HG02759 (cell line): ENCODE measurements around the gene JUND.

Experiments
- ATAC-seq: cut with Tn5 transposase; IDR thresholded peaks from one replicate; pipeline ENCODE4 v1.9.1; 2021; ENCODE audit warnings: mild to moderate bottlenecking, moderate library complexity; ENCODE audit not compliant: unreplicated experiment

The JUND gene

DNA sequence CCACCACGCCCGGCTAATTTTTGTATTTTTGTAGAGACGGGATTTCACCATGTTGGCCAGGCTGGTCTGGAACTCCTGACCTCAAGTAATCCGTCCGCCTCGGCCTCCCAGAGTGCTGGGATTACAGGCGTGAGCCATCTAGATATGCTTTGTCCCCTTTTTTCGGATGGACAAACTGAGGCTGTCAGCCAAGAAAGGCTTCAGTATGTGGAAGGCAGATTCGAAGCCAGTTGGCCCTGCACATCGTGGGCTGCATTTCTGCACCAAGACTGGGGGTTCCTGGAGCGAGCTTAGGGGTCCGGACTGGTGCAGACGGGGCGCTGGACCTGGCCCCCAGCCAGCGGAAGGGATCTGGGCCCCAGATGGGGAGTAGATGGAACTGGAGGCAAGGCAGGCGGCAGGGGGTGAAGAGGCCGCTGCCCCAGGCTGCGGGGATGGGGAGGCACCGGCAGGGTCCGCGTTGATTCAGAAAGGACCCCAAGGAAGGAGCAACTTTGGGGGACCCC lies 9.7 kb upstream of the JUND start:
- ATAC-seq = peak; percentile 5

DNA sequence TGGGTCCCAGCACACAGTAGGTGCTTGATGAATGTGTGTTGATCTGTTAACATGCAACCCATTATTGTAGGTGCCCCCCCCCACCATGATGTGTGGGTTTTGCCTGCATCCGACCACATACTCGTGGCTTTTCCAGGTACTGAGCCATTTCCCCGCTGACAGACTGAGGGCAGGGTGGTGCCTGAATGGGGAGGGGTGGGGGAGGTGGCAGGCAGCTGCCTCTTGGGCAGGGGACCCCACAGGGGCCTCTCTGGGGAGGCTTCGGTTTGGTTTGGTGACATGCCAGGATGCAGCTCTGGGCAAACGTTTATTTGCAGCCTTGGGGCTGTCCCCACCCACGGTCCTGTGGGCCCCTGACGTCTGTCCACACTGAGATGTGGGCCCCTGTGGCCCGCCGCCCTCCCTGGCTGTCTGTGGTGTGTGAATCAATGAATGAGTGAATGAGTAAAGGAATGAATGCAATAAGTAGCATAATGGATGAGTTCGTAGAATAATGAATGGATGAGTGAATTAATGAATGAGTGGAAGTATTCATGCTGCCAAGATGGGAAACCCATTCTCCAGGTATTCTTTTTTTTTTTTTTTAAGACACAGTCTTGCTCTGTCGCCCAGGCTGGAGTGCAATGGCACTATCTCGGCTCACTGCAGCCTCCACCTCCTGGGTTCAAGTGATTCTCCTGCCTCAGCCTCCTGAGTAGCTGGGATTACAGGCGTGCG lies 9.0 kb upstream of the JUND start:
- ATAC-seq = no peak

DNA sequence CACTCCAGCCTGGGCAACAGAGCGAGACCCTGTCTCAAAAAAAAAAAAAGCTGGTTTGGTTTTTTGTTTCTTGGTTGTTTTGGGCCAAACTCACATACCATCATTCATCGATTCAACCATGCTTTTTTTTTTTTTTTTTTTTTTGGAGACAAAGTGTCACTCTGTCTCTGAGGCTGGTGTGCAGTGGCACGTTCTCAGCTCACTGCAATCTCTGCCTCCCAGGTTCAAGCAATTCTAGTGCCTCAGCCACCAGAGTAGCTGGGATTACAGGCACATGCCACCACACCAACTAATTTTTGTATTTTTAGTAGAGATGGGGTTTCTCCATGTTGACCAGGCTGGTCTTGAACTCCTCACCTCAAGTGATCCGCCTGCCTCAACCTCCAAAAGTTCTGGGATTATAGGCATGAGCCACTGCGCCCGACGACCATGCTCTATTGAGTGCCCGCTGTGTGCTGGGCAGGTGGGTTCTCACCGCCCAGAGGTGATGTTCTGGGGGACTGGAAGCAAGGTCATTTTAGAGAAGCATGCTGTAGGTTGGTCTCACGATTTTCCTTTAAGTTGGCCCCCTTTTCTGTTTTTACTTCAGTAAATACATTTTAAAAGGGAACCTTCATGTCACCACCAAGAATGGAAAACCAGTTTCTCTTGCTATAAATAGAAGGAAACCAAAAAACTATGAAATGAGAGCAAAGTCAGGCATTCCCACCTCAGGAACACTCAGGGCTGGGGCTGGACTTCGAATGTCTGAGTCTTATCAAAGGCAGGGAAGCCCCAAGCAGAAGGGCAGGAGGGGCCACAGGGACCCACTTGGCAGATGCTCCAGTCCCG lies 8.3 kb upstream of the JUND start:
- ATAC-seq = no peak

DNA sequence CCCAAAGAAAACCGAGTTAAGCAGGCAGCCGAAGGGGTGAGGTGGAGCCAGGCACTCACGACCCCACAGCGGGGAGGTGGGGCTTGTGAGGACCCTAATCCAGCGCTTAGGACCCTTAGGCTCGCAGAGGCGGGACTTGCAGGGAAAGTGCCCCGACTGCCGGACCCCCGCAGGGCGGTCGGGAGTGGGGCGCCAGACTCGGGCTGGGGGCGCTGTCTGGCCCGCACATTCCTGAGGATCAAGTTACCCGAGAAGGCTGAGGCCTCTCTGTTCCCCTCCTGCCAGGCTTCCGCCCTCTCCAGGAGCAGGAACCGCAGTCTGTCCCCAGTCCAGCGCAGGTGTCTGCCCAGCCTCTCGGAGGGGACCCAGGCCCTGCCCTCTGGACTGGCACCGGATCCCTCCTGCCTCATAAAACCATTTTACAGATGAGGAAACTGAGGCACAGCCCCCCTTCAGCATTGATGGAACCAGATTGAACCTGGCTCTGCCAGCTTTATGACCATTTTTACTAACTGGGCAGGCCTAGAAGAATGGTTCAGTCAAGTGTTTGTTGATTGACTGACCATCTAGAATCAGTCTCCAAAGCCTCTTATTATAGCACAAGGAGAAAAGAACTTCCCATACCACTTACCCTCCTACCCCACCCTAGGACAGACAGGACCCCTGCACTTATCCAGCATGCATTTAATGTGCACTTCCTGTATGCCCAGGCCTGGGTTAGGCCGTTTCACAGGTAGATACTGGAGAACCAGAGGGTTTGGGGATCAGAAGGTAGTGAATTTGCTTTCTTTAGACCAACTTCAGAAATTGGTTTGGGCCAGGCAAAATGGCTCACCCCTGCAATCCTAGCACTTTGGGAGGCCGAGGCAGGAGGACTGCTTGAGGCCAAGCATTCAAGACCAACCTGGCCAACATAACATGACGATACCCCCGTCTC lies 6.7 kb upstream of the JUND start:
- no peak for ATAC-seq

DNA sequence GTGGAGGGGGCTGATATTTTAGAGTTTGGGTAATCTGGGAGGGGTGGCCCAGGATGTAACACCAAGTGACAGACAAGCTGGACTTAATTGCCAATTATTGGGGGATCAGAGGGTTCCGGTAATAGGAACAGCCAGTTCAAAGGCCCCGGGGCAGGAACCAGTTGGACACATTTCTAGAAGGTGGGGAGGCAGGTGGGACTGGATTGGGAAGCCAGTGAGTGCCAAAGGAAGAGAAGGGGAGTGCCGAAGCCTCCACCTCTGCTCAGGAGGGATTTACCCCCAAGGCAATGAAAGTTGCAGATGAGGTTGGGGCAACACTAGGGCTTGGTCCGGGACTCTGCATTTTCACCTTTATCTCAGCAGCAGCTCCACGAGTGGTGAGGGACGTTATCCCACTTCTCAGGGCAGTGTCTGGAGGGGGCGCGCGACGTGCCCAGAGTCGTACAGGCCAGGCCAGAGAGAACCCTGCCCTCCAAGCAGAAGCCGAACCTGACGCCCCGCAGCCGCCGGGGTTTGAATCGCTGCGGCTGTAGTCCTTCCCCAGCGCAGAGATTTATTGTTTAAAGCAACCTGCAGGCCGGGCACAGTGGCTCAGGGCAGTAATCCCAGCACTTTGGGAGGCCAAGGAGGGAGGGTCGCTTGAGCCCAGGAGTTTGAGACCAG lies 5.7 kb upstream of the JUND start:
- ATAC-seq = no peak

DNA sequence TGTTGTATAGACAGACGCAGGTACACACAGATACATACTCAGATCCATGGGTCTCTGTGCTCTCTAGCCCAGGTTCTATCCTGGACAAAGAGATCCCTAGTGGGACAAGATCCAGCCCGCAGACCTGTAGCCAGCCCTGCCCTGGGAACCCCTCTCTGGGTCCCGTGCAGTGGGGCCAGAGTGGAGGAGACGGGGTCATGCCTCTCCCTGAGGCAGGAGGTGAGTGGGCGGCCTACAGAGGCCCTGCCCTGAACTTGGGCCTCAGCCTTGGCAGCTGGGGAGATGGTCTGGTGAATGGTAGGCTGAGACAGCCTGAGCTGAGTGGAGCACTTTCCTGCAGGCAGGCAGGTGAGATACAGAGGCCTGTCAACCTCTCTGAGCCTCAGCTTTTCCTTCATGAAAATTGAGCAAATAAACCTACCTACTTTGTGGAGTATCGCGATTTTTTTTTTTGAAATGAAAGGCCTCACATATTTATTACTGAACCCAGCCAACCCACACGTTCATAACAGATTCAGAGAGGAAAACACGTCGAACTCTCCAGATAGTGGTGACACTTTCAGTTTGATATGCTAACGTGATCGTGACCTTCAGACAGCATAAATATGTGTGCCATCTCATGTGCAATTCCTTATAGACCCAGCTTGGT lies 3.4 kb upstream of the JUND start:
- no peak for ATAC-seq

DNA sequence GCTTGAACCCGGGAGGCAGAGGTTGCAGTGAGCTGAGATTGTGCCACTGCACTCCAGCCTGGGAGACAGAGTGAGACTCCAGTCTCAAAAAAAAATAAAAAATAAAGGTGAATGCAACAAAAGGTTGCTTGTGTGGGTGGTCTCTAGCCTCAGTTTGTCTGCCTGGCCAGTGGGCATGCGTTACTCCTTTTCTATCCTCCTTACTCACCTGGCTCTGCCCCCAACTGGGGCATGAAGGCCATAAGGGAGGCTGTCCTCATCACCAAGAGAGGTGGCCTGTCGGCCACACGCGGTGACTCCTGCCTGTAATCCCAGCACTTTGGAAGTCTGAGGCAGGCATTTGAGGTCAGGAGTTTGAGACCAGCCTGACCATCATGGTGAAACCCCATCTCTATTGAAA lies 1.9 kb upstream of the JUND start:
- no peak for ATAC-seq

DNA sequence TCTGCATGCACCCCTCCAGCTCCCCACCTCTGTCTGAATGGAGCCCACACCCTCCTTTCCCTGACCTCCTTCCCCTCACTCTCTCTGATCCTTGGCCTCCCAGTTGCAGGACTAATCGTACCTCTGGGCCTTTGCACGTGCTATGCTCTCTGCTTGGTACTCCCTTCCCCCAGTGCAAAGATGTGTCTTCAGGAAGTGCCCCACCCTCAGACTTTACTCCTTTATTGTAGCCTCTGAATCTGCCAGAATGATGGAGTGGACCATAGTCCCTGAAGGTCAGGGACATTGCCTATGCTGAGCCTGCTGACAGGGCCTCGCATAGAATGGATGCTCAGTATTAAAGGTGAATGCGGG lies 1.3 kb upstream of the JUND start:
- no peak for ATAC-seq

DNA sequence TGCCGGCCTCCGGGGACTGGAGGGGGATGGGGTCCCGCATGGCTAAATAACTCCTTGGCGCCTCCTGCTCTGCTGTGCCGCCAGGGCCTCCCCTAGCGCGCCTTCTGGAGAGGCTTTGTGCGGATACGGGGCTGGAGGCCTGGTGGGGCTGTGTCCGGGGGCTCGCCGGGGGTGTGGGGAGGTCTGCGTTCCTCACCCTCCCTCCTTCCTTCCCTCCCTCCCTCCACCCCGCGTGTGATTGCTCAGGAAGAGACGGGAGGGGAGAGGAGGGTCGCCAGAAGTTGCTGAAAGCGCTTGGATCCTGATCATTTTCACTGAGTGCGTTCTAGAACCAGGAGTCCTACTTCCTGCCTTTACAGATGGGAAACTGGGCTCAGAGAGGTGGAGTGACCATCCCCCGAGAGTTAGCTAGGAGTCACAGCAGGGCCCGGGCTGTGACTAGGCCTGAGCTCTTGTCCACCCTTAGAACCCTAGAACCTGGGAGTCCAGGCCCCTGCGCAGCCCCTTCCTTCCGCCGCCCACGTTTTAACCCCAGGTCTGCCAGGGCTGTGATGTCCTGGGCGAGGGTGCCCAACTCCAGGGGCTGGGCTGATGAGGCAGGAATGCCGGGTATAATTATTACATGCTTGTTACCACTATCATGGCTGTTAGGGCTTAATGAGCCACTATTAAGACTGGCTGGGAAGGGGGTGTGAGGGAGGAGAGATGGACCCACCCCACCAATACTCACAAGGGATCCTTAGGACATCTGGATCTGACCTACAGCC lies 782 bp upstream of the JUND start:
- no peak for ATAC-seq

DNA sequence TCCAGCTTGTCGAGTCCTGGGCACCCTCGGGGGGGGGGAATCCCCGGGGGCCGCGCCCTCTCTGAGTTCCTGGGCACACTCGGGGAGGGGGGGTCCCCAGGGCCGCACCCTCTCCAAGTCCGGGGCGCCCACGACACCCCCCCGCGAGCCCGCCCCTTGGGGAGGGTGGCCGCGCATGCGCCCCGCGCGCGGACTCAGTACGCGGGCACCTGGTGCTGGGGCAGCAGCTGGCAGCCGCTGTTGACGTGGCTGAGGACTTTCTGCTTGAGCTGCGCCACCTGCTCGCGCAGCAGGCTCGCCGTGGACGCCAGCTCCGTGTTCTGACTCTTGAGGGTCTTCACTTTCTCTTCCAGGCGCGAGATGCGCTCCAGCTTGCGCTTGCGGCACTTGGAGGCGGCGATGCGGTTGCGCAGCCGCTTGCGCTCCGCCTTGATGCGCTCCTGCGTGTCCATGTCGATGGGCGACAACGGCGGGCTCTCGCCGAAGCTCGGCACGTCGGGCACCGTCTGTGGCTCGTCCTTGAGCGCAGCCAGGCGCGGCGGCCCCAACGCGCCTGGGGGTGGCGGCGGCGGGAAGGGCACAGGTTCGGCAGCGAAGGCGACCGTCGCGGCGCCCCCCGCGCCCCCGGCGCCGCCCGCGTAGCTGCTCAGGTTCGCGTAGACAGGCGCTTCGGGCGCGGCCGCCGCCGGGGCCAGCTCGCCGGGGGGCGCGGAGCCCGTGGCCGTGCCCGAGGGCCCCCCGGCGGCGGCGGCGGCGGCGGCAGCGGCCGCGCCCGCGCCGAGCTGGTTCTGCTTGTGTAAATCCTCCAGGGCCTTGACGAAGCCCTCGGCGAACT lies 958 bp downstream of the JUND start:
- ATAC-seq = peak; percentile 26

DNA sequence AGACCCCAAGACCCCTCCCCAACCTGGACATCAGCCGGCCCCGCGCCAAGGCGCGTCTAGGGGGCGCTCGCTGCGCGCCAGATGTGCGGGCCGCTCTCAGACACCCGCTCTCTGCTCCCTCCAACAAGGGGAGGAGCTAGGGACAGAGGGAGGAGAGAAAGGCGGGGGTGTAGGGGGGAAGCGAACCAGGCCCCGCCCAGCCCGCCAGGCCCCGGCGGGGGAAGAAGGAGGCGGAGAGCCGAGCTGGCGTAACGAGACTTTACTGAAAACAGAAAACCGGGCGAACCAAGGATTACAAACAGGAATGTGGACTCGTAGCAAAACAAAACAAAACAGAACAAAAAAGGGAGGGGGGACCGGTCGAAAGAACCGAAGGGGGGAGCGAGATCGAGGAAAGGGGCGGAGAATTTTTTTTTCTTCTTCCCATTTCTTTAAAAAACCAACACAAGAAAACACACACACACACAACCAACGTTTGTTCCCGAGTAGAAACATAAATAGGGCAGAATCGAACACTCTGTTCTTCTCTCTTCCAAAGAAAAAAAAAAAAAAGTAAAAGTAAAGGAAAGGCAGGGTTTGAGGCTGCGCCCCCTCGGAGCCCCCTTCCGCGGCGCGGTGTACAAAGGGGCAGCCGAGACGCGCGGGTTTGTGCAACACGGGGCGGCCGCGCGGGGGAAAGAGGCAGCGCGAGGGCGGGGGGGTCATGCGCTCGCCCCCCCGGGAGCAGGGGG lies 1.7 kb downstream of the JUND start:
- ATAC-seq = peak; percentile 19

DNA sequence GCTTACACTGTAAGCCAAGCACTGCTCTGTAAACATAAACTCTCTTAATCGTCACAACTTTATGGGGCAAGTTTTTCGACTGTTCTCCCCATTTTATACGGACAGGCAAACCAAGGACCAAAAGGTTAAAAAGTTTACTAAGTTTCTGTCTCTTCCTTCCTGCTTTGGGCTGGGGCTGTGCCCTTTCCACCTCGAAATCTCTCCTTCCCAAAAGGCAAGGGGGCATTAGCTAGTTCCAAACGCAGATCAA lies 2.2 kb downstream of the JUND start:
- no peak for ATAC-seq

DNA sequence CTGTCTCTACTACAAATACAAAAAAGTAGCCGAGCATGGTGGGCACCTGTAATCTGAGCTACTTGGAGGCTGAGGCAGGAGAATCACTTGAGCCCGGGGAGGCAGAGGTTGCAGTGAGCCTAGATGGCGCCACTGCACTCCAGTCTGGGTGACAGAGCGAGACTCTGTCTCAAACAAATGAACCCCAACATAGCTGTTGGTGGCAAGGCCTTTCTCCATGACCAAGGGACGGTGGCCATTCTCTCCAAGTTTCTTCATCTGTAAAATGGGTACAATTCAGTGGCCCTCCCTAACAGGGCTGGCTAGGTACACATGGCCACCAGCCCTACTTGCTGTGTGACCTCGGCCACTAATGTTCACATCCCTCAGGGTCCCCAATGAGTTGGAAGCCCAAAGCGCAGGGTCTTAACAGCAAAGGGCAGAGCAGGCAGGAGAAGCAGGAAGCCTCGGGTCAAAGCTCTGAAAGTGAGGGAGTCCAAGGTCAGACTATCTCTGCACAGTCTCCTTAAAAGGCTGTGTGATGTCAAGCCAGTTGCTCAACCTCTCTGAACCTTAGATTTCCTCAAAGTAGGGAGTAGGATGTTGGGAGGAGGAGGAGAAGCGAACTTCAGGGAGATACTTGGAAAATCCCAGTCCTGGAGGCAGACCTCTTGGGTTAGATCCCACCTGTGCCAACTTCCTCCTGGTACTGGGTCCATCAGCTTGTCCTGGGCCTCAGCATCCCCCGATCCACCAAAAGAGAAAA lies 2.7 kb downstream of the JUND start:
- ATAC-seq = no peak

DNA sequence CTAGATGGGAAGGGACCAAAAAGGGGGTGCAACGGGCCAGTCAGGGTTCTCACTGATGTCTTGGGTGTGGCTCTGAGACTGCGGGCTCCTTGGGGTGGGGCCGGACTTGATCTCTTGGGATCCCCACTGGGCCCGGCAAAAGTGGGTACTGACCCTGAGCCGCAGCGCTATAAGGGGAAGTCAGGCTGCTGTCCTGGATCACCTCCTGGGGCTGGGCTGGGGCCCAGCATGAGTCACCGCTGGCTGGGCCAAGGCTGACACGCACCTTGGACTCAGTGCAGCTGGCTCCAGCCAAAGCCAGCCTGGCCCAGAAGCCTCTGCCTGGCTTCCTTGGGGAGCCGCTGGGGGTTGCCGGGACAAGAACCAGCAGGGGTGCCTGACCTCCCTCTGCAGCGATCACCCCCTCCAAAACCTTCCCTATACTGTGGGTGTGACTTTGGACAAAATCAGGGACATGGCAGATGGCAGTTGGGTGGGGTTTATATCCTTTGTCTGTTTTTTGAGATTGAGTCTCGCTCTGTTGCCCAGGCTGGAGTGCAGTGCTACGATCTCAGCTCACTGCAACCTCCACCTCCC lies 6.6 kb downstream of the JUND start:
- ATAC-seq = no peak

DNA sequence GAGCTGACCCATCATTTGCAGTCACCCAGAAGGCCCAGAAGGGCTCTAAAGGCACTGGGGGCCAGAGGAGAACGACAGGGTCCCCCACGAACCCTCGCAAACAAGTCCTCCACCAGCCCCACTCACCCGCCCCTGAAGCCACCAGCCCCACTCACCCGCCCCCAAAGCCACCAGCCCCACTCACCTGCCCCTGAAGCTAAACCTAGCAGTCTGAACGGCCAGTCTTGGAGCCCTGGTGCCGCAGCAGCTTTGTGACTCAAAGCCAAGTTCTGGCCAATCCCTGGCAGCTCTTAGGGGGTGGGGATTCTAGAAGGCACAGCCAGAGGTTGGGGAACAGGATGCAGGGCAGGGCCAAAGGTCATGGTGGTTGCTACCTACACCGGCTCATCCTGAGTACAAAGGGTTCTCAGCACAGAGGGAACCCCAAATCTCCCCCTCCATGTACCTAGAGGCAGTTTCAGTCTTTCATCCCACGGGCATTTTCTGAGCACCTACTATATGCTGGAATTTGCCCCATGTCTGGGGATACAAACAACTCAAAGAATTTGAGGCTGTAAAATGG lies 7.1 kb downstream of the JUND start, which contains the start of gene IQCN:
TSS of gene IQCN (minus strand) at position 234 of the 562 bp plus-strand sequence. CDS start 4,974 bp downstream, outside the sequence.
- no peak for ATAC-seq

DNA sequence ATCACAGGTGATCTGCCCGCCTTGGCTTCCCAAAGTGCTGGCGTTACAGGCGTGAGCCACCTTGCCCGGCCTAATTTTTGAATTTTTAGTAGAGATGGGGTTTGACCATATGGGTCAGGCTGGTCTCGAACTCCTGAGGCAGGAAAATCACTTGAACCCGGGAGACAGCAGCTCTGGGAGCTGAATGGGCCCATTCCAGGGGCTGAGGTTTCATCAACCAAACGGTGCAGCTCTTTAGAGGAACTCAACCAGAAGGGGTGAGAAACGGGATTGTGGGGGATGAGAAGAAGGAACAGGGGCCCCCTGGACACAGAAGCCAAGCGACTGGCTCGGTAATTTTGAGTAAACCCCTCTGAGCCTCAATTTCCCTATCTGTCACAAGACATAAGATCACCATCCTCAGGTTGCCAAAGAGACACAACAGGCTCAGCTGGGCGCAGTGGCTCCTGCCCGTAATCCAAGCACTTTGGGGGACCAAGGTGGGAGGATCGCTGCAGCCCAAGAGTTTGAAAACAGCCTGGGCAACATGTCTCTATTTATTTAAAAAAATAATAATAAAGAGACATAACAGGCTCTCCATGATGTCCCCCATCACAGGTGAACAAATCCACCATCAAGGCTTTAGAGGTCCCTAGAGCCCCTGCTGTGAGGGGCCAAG lies 7.7 kb downstream of the JUND start:
- ATAC-seq = no peak
